ENCODE results near the gene TTLL10. TPM values are rescaled to one million over a fixed set of nuclear protein-coding genes. Genes with fewer than 3 reads are reported as not detected.

Gene TTLL10, protein sequence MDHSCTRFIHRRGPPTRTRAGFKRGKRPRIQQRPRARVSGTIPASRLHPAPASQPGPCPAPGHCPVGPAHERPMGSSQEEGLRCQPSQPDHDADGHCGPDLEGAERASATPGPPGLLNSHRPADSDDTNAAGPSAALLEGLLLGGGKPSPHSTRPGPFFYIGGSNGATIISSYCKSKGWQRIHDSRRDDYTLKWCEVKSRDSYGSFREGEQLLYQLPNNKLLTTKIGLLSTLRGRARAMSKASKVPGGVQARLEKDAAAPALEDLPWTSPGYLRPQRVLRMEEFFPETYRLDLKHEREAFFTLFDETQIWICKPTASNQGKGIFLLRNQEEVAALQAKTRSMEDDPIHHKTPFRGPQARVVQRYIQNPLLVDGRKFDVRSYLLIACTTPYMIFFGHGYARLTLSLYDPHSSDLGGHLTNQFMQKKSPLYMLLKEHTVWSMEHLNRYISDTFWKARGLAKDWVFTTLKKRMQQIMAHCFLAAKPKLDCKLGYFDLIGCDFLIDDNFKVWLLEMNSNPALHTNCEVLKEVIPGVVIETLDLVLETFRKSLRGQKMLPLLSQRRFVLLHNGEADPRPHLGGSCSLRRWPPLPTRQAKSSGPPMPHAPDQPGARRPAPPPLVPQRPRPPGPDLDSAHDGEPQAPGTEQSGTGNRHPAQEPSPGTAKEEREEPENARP
- not detected in 2 replicates for total RNA-seq

DNA sequence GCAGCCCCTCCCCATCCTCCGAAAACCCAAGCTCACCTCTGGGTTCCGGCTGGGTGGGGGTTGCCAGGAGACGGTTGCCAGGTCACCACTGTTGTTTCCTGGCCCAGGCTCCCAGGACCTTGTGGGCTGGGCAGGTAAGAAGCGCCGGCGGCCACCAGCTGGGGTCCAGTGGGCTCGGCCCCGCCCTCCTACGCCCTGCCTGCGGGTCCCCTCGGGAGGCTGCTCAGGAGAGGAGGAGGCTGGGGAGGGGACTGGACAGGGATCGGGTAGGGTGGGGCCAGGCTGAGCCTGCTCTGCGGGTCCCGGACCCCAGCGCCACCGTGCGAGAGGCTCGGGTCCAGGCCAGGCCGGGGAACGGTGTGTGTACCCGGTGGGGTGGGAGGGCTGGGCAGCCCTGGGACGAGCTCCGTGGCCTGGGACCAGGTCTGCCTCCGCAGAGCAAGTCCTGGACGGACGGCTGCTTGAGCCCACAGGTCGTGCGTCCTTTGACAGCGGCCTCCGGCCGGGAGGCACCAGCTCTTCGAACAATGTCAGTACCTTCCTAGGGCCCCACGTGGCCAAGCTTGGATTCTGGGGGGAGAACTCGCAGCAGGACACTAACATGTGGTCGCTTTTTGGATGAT lies at the start of gene TTLL10:
Gene TTLL10 (plus strand): TSS at position 88 of the 623 bp plus-strand sequence. CDS start 5,336 bp downstream, outside the sequence.
- no peak for DNase-seq (ENCODE audit: low read depth)
- TF ChIP-seq, protein P1, sequence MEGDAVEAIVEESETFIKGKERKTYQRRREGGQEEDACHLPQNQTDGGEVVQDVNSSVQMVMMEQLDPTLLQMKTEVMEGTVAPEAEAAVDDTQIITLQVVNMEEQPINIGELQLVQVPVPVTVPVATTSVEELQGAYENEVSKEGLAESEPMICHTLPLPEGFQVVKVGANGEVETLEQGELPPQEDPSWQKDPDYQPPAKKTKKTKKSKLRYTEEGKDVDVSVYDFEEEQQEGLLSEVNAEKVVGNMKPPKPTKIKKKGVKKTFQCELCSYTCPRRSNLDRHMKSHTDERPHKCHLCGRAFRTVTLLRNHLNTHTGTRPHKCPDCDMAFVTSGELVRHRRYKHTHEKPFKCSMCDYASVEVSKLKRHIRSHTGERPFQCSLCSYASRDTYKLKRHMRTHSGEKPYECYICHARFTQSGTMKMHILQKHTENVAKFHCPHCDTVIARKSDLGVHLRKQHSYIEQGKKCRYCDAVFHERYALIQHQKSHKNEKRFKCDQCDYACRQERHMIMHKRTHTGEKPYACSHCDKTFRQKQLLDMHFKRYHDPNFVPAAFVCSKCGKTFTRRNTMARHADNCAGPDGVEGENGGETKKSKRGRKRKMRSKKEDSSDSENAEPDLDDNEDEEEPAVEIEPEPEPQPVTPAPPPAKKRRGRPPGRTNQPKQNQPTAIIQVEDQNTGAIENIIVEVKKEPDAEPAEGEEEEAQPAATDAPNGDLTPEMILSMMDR (IDR thresholded peaks at IDR 0.05; ENCODE audit: insufficient read depth, low read depth, low read length), result no peak
- H3K4me3 ChIP-seq (ENCODE audit: low read depth, low read length), result no peak within 1 kb of the TSS

DNA sequence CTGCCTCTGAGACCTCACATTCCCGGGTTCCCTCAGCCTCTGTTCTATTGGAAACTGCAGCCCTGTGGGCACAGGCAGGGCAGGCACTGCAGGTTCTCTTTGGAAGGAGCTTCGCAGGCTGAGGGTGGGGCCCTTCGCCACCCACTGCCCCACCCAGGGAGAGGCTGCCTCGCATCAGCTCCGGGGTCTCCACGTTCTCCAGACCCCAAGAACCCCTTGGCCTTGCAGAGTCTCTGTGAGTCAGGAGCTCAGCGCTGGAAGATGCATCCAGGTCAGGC lies 49.2 kb upstream of the TTLL10 start:
- DNase-seq (ENCODE audit: low read depth), result no peak
- H3K4me3 ChIP-seq (ENCODE audit: low read depth, low read length), result no peak overlapping the region

DNA sequence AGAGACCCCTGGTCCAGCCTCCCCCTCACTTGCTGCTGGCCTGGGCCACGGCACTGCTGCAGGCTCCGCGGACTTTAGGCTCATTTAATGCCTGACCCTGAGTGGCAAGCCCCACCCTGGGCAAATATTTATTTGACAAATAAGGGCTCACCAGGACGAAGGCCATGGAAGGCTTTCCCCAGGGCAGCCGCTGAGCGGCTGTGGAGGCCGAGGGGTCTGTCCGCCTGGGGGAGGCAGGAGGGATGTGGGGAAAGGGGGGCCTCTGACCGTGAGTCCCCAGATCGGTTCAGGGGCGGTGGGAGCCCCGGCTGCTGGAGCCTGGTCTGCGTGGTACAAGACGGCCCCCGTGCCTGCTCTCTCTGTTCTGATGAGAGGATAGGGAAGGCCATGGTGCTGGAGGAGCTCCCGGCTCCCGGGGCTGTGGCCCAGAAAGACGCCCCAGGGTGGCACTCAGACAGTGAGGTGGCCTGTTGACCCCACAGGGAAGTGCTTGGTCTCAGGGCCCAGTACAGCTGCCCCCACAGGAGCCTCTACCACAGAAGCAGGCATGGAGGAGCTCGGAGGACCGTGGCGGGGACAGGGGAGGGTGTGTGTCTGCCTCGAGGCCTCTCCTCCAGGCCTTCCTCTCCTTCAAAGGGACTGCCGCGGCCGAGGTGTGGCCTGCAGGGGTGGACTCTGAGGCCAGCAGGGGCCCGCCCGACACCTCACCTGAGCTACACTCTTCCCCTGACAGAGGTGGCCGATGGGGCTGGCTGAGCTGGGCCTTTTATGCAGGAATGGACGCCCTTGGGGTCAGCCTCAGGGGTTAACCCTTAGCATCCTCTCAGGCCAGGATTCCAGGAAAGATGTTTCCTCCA lies 48.7 kb upstream of the TTLL10 start:
- TF ChIP-seq, protein P1 (IDR thresholded peaks at IDR 0.05; ENCODE audit: insufficient read depth, low read depth, low read length), result no peak
- DNase-seq (ENCODE audit: low read depth), result no peak
- no peak overlapping the region for H3K4me3 ChIP-seq (ENCODE audit: low read depth, low read length)

More for the DNA sequence above, 49.2 kb upstream of the TTLL10 start:
- TF ChIP-seq, protein P1 (IDR thresholded peaks at IDR 0.05; ENCODE audit: insufficient read depth, low read depth, low read length), result no peak

DNA sequence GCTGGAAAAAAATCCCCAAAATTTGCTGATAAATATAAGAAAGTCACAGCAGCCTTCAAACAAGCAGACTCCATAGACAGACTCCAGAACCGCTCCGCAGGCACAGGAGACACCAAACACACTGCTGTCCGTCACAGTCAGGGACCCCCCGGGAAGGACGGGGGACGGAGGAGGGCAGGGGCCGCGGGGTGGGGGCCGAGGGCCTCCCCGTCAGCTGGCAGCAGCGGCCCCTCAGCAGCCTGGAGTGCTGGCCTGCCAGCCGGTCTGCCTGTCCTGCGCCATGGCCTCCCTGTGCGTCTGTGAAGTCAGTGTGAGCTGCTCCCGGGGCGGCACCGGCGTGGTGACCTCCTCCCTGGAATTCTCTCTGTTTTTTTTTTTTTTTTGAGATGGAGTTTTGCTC lies 47.7 kb upstream of the TTLL10 start:
- H3K4me3 ChIP-seq (ENCODE audit: low read depth, low read length), result no peak overlapping the region
- TF ChIP-seq, protein P1 (IDR thresholded peaks at IDR 0.05; ENCODE audit: insufficient read depth, low read depth, low read length), result no peak
- no peak for DNase-seq (ENCODE audit: low read depth)

DNA sequence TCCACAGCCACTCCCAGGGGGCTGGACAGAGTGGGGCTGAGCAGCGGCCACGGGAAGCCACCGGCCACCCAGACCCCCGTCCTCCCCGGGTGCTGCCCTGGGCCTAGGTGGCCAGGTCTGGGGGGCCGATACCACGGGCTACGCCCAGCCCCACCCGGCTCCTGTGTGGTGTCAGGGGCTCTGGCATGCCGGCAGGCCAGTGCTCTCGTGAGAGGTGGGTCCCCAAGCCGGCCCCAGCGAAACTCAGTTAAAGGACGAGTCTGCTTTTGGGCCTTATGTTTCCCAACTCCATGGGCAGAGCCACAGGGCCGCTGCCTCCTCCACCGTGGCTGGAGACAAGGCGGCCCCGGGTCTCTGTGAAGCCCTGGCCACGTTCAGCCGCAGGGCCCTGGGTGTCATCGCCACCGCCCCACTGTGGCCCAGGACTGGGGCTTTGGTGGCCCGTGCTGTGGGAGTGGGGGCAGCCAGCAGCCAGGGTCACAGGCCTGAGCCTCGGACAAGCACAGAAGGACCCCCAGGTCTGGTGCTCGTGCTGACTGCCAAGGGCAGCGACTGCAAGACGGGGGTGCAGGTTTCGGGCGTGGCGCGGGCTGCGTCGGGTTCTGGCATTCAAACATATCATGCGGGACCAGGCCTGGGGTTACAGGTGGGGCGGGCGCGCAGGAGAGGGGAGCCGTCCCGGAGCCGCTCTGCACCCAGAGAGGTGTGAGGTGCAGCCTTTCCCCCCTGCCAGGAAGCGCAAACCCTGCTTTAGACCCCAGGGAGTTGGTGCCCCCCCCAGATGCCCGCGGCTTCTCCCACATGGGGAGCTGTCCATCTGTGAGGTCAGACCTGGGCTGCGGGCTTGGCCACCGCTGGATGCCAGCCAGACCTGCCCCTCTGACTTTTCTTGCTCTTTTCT lies 45.9 kb upstream of the TTLL10 start:
- no peak overlapping the region for H3K4me3 ChIP-seq (ENCODE audit: low read depth, low read length)
- DNase-seq (ENCODE audit: low read depth), result no peak
- TF ChIP-seq, protein P1 (IDR thresholded peaks at IDR 0.05; ENCODE audit: insufficient read depth, low read depth, low read length), result no peak

All from fibroblast of villous mesenchyme (primary cell).